NCI-H2196 (cell line): ENCODE measurements around the gene C16orf95.
"Not testable (repeated sequence)": the region's sequence is repeated elsewhere in the genome, so short reads cannot be mapped to it uniquely, and the experiment has no call there.

ENCODE experiments used
- DNase-seq: peaks from one replicate; lab custom pipeline; 2025; ENCODE audit not compliant: unreplicated experiment; lab: John Stamatoyannopoulos, UW

C16orf95 gene

DNA sequence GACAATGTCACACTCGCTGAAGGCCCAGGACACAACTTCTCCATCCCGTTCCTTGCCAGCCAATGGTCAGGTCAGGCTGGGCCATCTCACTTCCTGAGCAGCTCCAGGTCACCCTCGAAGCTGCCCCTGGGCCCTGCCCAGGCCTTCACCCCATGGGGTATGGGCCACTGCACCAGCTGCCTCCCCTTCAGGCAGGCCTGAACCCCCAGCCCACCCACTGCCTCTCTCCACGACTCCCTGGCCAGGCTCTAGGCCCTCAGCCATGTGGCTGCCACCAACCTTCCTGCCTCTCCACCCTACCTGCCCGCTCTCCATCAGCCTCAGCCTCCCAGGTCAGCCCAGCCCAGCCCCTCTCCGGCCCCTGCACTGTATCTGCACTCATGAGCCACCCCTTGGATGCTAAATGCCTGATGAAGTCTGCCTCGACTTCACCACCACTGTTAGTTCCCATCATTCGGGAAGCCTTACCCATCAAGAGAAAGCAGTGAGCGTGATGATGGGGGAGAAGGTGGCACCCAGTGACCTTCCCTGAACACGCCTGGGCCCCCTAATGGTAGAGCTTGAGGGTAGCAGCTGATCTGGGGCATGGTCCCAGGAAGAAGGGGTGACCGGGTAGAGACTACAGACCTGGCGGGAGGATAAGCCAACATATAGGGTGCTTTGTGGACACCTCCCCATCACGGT is 30.9 kb upstream of the C16orf95 start:
- no peak for DNase-seq

DNA sequence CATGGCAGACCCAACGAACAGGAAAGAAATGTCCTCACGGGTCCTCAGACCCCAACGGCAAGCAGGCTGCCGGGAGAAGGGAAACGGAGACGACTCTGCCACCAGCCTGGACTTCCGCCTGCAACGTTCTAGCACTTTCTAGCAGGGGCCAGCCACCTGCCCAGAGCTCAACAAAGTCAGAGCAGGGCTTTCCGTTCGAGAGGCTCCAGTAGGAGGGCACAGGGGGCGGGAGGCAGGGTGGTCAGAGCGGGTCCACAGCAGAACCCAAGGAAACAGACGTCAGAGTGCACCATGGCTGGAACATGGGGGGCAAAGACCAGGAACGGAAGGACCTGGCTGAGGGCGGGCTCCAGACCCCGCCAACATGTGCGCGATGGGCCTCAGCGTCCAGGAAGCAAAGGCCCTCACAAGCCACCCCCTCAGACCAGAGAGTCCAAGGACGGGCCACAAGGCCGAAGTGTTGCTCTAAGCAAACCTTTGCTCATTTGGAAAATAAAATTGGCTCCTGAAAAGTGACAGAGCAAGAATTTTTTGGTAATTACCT is 29.4 kb upstream of the C16orf95 start:
- no peak for DNase-seq

DNA sequence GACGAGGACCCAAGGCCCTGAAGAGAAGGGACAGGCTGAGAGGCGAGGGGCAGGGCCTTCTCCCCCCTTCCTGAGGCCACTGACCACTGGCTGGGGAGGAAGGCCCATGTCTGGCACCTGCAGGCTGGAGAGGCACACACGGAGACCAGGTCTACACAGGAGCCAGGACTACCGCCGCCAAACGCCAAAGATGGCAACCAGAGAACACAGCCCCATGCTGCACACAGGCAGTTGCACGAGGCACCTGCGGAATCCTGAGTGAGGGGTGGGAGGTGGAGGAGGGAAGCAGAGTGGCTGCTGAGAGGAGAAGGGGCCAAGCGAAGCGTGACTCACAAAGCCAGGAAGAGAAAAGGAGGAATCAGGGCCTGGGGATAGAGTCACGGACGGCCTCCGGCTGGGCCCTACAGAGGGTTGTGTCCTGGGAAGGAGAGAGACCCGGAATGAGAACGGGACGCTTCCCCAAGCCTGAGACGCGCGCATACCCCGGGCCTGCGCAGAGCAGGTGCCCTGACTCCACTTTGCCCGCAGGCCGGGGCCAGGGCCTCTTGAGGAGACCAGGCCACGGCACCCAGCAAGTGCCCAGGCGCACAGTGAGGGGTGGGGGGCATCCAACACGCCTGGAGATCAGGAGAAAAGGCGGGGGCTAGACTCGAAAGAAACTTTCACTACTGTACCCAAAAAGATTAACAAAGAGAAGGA is 28.7 kb upstream of the C16orf95 start:
- DNase-seq: no peak

DNA sequence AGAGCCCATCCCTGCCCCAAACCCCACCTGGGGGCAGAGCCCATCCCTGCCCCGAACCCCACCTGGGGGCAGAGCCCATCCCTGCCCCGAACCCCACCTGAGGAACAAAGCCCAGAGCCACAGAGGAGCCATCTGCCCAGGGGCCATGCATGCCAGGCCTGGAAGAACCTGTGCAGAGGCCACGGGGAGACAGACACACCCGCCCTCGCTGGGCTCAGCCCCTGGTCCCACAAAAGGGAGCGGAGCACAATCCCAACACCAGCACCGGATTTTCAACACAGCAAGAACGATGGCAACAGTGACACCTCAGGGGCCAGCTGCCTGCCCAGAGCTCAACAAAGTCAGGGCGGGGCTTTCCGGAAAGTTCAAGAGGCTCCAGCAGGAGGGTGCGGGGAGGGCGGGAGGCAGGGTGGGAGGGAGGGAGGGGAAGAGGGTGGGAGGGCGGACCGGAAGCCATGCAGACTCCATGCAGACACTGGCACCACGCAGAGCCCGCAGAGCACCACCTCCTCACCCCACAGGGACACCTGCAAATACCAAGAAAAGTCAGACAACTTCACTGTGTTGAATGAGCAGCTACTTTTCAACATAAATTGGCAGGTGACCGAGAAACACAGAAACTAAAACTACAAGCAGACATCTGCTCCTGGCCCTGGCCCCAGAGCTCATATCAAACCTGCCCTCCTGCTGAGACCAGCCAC is 27.9 kb upstream of the C16orf95 start:
- DNase-seq: no peak

DNA sequence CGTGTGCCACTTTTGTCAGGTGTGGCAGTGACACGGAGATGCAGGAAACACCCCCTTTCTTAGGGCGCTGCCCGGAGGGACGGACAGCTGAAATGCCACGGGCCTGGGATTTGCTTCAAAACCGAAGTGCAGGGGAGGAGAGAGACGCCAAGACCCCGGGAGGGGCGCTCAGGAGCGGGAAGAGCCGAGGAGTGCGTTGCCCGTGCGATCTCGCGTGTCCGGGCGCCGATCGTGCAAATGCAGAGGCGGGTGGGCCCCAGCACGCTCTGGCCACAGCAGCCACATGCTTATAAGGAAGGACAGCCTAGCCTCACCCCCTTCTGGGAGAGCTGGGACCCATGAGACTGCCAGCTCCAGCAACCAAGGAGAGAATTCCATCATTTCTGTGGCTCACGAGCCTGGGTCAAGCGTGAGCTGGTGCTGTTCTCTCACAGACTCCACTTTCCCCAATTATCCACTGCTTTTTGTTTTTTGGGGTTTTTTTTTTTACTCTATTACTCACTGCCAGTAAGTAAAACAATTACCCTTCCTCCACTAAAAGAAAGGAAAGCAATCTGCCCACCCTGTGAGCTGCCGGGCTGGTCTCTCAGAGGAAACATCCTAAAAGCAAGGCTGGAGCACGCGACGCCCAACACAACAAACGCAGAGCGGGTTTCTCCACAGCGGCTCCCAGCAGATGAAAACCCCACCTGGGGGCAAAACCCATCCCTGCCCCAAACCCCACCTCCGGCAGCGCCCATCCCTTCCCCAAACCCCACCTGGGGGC is 27.2 kb upstream of the C16orf95 start:
- no peak for DNase-seq

DNA sequence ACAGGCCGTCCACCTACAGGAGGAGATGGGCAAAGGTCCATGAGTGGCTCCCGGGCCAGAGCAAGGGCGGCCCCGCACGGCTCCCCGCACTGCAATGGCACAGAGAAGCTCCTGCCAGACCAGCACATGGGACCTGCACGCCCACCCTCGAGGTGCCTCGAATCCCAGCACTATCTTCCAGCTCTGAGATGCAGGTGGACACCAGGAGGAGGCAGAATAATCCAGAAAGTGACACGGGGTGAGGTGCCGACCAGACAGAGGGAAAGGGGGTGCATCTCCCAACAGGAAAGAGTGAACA is 26.5 kb upstream of the C16orf95 start:
- DNase-seq: no peak

DNA sequence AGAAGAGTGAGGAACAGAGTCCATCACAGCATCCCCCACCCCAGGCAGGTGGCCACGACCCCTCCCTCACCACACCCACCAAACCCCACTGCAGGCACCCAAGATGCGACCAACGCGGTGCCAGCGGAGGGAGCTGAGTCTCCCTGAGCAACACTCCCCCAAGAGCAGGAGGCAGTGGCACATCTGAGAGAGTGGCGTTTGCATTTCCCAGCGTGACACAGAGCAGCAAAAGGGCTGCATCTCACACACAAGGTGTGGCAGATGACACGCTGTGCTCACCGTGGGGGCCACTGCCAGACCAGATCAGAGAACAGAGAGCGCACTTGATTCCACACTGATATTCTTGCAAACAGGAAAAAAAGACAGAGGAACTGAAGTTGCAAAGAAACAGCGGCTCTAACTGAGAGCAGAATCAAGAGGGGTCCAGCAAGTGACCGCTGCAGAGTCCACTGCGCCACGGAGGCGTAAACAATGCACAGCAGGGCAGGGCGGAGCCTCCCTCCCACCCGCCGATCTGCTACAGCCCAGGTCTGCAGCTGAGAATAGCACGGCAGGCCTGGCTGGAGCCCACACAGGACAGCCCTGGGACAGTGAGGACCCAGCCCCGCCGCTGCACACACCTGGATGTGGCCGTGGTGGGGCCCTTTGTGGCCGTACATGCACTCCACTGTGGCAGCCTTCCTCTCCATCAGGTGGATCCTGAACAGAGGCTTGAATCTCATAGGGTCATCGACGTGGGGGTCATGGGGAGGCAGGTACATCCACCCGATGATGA is 26.0 kb upstream of the C16orf95 start:
- DNase-seq: no peak

DNA sequence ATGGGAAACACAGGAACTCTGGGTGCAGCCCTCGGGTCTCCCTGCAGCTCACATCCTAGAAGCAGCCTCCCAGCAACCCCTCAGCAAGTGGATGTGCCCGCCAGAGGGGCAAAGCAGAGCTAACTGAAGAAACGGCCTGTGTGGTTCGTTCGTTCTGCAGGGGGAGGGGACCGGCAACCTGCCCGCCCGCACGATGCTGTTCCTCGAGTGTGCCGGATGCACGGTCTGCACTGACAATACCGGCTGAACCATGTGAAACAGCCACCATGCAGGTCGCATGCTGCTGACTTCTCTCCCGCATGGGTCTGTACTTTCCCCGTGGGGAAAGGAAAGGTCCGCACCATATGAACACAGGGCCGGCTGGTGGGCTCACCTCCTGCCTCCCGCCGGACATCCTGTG is 25.3 kb upstream of the C16orf95 start:
- DNase-seq: no peak

DNA sequence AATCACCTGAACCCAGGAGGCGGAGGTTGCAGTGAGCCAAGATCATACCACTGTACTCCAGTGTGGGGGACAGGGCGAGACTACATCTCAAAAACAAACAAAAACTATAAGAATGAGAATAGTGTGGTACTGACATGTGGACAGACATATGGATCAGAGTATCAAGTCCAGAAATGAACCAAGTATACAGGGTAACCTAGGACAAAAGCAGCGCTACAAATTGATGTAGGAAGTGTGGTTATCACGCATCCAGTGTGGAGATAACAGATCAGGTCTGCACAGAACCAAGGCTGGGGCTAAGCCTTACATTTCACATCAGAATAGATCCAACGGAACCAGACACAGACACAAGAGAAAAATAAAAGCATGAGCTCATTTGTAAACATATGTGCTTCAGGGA is 23.0 kb upstream of the C16orf95 start:
- no peak for DNase-seq

DNA sequence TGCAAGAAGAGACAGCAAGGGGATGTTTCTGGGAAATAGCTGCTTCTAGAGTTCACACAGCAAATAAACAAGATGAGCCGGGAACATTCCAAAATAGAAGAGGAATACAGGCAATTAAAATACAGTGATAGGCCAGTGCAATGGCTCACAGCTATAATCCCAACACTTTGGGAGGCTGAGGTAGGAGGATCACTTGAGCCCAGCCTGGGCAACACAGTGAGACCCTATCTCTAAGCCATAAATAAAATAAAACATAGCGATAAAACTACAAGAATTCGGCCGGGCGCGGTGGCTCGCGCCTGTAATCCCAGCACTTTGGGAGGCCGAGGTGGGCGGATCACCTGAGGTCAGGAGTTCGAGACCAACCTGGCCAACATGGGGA is 22.5 kb upstream of the C16orf95 start:
- not testable (repeated sequence) for DNase-seq

DNA sequence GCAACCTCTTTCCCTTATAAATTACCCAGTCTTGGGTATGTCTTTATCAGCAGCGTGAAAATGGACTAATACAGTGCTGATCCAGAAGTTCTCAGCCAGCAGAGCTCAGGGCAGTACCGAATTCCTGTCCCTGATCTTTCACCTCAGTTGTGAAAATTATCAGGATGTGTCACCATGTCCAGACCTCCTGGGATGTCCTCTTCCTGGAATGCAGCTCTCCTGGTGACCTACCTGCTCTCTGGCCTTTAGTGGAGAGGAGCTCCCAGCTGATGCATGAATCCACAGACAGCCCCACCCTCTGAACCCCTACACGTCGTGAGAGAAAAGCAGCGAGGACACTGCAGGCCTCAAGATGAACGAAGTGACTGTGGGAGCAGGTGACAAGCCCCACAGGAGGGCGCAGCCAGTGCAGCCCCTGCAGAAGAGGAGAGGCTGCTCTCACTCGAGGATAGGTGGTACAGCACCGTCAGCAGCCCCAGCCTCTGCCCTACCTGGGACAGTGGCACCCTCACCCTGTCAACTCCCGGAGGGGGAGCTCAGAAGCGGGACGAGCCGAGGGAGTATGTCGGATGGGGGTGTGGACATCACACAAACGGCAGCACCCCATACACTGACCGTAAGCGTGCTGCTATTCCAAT is 22.0 kb upstream of the C16orf95 start:
- no peak for DNase-seq

DNA sequence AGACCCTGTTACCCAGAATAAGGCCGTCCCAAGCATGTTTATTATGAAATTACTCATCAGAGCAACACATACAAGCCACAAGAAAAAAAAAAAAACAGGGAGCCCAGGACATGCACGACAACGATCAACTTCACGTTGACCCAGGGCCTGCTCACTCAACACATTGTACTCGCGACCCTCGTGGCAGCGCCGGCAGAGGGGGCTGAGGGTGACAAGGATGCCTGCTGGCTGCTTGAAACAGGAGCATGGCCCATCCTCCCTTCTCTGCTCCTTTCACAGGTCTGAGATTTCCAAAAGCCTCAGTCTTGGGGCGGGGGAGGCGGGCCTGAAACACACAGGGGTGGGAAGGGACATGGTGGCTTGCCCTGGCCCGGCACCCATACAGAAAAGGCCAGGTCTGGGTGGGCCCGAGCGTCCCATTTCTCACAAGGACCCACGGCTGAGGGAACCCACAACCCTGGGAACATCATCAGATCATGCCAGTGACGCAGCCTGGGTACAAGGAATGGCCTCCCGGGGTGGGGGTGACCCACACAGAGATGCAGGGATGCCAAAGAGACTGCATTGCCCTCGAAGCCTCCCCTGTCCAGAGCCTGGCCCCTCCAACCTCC is 21.1 kb upstream of the C16orf95 start:
- DNase-seq: no peak

DNA sequence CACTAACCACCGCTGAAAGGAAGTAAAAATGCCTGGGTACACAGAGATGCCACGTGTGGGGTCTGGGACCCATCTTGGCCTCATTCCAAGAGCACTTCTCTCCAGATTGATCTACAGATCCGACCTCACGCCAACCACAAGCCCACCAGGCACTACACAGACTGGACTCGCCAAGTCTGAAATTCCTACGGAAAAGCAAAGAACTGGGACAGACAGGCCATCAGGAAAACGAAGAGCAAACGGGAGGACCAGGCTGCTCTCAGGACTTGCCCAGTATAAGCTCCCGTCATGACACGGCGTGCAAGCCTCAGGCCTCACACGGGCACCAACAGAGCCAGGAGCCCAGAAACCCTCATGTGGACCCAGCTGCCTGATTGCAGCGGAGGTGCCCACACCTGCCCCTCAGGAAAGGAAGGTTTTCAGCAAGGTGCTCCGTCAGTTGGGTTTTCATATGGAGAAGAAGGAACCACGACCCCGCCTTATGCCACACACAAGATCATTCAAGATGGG is 20.1 kb upstream of the C16orf95 start:
- no peak for DNase-seq

DNA sequence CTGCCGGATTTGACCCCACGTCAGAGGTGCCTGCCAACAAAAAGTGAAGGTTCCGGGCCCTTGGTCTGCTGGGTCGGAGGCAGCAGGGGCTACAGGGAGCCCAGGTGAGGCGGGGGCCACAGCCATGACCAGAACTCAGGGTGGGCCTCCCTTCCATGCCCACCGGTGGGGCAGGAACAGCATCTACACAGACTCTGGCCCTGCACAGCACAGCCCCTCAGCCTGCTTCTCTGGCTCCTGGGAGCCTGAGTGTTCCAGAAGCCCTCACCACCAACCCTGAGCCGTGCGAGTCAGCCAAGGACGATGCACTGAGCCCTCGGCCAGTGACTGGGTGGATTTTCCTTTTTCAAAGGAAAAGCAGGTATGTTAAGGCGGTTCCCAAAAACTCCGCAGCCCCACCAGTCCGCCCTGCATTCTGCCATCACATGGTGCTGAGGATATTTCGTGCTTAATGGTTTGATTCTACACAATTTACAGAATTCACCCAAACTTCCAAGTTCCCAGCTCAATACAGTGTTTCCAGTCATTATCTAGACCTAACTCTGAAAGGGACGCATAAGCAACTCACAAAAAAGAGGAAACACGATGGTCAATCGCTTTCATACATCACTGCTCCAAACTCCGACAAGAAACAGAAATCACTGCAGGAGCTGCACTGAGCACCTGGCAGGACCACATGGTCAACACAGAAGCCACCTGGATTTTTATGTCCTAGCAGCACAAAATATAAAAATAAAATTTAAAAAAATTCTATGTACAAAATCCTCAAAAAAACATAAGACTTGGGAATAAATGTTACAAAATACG is 19.4 kb upstream of the C16orf95 start:
- no peak for DNase-seq

DNA sequence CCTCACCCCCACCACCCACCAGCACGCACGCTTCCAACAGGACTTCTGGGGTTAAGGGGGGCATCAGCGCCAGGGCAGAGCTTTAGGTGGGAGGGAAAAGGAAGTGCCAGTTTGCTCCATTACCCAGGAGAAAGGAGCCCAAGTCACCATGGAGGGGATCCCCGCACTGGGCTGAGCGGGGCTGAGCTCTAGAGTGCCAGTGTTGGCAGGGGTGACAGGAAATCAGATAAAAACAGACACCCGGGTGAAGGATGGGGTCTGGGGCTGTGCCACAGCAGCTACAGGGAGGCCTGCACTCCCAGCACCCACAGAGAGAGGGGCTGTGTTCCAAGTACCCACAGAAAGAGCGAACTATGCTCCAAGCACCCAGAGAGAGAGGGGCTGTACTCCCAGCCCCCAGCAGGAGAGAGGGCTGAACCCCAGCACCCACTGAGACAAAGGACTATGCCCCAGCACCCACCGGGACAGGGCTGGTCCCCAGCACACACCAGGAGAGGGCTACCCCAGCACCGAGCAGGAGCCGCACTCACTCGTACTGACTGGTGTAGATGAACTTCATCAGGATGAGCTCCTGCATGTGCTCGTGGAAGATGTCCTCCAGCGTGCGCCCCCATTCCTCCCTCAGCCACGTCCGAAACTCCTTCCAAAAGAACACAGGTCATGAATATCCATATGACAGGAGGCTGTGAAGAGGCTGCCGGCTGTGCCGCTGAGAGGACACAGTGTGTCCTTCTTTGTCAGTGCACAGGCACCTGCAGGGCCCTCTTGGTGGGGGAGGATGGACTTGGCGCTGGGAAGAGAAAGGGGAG is 18.6 kb upstream of the C16orf95 start:
- DNase-seq: no peak

DNA sequence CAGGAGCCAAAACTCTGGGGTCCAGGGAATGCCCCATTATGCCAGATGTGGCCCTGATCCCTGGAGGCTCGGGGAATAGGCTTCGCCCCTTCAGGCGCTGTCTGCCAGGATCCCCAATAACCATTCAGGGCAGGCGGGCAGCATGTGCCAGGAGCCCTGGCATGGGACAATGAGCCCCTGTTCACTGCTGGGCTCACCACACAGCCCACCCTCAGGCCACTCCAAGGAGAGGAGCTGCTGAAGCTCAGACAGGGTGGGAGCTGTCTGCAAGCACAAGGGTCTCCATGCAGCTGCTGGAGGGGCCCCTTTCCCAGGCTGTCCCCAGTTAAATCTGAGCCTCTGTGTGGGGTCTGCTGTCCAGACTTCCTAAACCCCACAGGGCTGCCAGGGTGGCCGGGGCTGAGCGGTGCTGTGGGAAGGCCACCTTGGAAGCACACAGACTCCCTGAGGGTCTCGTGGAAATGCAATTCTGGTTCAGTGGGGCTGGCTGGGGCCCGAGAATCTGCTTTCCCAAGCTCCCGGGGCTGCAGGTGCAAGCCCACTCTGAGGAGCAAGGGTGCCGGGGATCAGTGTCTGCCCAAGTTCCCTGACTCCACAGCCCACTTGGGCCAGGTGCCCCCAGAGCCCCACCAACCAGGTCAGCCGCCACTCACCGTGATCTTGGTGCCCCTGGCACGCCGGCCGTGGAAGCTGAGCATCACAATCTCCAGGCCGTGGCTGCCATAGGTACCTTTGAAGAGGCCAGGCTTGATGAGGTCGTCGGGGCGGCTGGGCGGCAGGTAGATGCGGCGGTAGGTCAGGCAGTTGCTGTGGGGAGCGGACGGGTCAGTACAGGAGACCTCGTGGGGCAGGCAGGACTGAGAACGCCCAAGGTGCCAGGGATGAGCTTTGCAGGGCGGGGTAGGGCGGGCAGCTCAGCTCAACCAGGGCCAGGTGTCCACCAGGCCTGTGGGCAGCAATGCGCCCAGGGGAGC is 17.7 kb upstream of the C16orf95 start:
- DNase-seq: no peak
